Measurements from ENCODE around the gene OSBPL2. TPM values are rescaled to one million over a fixed set of nuclear protein-coding genes. Genes with fewer than 3 reads are reported as not detected.

OSBPL2 gene
- total RNA-seq, 4 donors from 2014 or later = 23.1 to 31.6 (median 27.1) TPM

DNA sequence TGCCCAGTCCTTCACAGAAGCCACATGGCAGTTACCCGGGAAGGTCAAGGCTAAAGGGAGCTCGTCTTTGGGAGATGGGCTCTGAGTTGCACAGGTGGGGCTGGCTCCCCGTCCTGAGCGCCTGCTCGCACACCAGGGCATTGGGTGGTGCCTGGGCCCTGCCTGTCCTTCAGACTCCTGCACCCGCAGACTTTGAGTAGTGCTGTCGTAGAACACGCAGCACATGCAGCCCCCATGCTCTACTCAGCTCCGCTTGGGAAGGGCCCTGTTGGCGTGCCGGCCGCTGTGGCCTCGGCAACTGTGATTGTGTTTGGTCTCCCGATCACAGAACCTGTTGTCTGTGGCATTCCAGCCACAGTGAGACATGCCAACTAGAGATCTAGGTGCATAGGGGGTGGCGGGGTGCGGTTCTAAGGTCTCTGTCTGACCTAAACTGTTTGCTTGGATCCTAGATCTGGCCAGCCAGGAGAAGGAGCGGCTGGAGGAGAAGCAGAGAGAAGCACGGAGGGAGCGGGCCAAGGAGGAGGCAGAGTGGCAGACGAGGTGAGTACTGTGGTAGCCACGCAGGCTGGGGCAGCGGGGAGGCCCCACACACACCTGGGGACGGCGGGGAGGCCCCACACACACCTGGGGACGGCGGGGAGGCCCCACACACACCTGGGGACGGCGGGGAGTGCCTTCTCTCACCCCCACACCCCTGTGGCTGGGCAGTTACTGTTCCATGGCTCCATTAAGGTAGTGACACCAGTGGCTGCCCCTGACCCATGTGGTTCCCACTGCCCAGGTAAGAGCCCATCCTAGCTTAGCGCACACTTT, 53.1 kb downstream of the OSBPL2 start:
- H3K4me1 ChIP-seq = no peaks in the 10 kb centered on the region
- DNase-seq (ENCODE audit: low spot score in 2 of 2) = no peak
- H3K4me3 ChIP-seq = no peak overlapping the region
- H3K9me3 ChIP-seq = no peaks in the 10 kb centered on the region
- H3K27ac ChIP-seq = no peak overlapping the region
- no peaks in the 10 kb centered on the region for H3K27me3 ChIP-seq
- WGBS, 2 donors = 95% methylated on average over 25 to 29 of the region's 29 CpGs
- TF ChIP-seq, protein P1, sequence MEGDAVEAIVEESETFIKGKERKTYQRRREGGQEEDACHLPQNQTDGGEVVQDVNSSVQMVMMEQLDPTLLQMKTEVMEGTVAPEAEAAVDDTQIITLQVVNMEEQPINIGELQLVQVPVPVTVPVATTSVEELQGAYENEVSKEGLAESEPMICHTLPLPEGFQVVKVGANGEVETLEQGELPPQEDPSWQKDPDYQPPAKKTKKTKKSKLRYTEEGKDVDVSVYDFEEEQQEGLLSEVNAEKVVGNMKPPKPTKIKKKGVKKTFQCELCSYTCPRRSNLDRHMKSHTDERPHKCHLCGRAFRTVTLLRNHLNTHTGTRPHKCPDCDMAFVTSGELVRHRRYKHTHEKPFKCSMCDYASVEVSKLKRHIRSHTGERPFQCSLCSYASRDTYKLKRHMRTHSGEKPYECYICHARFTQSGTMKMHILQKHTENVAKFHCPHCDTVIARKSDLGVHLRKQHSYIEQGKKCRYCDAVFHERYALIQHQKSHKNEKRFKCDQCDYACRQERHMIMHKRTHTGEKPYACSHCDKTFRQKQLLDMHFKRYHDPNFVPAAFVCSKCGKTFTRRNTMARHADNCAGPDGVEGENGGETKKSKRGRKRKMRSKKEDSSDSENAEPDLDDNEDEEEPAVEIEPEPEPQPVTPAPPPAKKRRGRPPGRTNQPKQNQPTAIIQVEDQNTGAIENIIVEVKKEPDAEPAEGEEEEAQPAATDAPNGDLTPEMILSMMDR (IDR thresholded peaks at IDR 0.05) = no peak
- TF ChIP-seq POLR2A (IDR thresholded peaks at IDR 0.05) = no peak
- TF ChIP-seq EP300 (IDR thresholded peaks at IDR 0.05) = no peak
- H3K36me3 ChIP-seq = peaks cover 6 to 95% (median 11%) of the 10 kb centered on the region in 3 donors

DNA sequence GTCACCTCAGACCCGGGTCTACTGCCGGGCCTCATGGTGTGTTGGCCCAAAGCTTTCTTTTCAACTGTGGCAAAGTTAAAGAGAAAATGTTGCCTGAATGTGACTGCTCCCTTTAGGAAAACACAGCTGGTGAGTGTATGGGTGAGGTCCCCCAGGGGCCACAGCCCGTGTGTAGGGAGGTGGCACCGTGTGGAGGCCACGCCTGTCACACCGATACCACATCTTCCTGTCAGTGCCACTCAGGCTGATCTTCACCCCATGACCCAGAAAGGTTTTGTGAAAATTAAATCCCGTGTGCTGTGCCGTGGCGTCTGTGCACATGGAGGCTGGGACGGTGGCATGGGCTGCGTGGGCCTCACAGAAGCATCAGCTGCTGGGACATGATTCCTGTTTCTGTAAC, 53.8 kb downstream of the OSBPL2 start:
- no peaks in the 10 kb centered on the region for H3K9me3 ChIP-seq
- H3K4me3 ChIP-seq = no peak overlapping the region
- peaks cover 6 to 95% (median 11%) of the 10 kb centered on the region in 3 donors for H3K36me3 ChIP-seq
- TF ChIP-seq, protein P1 (IDR thresholded peaks at IDR 0.05) = no peak
- TF ChIP-seq POLR2A (IDR thresholded peaks at IDR 0.05) (no peak), EP300 (IDR thresholded peaks at IDR 0.05) (no peak)
- no peaks in the 10 kb centered on the region for H3K27me3 ChIP-seq
- no peaks in the 10 kb centered on the region for H3K4me1 ChIP-seq
- no peak for DNase-seq (ENCODE audit: low spot score in 2 of 2)
- H3K27ac ChIP-seq = no peak overlapping the region
- WGBS, 2 donors = 82 to 88% methylated on average over 10 to 11 of the region's 11 CpGs

DNA sequence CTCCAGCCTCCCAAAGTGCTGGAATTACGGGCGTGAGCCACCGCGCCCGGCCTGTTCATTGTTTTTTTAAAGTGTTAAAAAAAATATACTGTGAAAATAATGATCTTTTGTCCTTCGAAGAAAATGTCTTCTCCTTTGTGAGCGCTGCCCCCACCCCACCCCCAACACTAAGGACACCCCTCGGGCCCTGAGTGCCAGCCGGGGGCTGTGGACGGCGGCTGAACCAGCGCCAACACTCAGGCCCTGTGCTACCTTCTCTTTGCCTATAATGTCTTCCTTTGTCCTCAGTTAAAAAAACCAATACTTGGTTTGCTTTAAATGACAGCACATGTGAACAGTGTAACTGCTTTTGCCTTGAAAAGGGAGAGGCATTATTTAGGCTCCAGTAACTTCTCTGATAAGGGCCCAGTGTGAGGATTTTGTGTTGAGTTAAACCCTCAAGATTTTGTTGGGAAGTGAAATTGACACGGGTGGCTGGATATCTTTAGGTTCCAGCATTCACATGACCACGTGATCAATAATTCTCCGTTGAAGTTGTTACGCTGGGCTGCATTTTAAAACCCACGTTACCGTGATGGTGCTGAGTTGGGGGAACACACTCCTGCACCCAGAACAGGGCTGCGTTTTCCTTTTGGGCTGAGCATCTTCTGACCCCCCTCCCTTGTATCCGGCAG, 54.9 kb downstream of the OSBPL2 start:
- H3K36me3 ChIP-seq = peaks cover 6 to 95% (median 11%) of the 10 kb centered on the region in 3 donors
- TF ChIP-seq EP300 (IDR thresholded peaks at IDR 0.05) = no peak
- TF ChIP-seq, protein P1 (IDR thresholded peaks at IDR 0.05) = no peak
- no peak for TF ChIP-seq POLR2A (IDR thresholded peaks at IDR 0.05)

DNA sequence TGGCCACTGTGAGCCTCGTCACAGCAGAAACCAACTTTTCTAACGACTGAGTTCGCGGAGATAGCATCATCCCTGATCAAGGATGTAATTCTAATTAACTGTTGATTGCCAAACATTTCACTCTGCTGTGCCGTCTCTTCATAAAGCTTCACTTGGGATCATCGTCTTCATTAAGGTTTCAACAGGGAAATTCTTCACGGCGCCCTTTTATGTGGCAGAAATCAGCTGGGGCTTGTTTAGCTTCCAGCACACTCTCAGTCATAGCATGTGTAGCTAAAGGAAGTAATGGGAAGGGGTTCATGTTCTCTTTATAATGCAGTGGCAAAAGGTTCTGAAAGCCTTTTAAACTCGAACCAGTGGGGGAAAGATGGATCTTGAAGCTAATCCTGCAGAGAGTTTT, 55.6 kb downstream of the OSBPL2 start:
- TF ChIP-seq POLR2A (IDR thresholded peaks at IDR 0.05) (no peak), EP300 (IDR thresholded peaks at IDR 0.05) (no peak)
- TF ChIP-seq, protein P1 (IDR thresholded peaks at IDR 0.05) = no peak
- no peaks in the 10 kb centered on the region for H3K9me3 ChIP-seq
- DNase-seq (ENCODE audit: low spot score in 2 of 2) = no peak
- H3K27me3 ChIP-seq = no peaks in the 10 kb centered on the region
- no peaks in the 10 kb centered on the region for H3K4me1 ChIP-seq
- H3K36me3 ChIP-seq = peaks cover 6 to 95% (median 11%) of the 10 kb centered on the region in 3 donors
- no peak overlapping the region for H3K27ac ChIP-seq
- 66 to 78% methylated on average over 9 of the region's 9 CpGs for WGBS, 2 donors
- H3K4me3 ChIP-seq = no peak overlapping the region

More for the DNA sequence above, 54.9 kb downstream of the OSBPL2 start:
- no peak overlapping the region for H3K27ac ChIP-seq
- DNase-seq (ENCODE audit: low spot score in 2 of 2) = no peak
- no peaks in the 10 kb centered on the region for H3K27me3 ChIP-seq
- H3K4me1 ChIP-seq = no peaks in the 10 kb centered on the region
- no peak overlapping the region for H3K4me3 ChIP-seq
- WGBS, 2 donors = 62 to 75% methylated on average over 20 of the region's 20 CpGs
- no peaks in the 10 kb centered on the region for H3K9me3 ChIP-seq

DNA sequence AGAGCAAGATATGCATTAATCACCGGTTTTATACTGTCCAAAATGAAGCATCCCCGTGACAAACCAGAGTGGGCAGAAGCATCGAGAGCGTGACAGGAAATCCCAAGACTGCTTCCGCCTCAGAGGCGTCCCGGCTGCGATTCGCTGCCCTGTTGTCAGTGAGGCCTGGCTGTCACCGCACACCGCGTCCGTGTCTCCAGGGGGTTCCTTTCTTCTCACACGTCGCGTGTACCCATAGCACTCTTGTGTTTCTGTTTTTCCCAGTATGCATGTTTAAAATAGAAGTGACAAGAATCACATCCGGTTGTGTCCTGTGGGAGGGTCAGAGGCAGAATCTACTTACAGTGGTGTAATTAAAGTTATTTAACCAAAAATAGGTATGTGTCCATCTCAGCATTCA, 56.2 kb downstream of the OSBPL2 start:
- no peaks in the 10 kb centered on the region for H3K27me3 ChIP-seq
- H3K27ac ChIP-seq = no peak overlapping the region
- H3K4me1 ChIP-seq = no peaks in the 10 kb centered on the region
- H3K4me3 ChIP-seq = no peak overlapping the region
- peaks cover 6 to 90% (median 11%) of the 10 kb centered on the region in 3 donors for H3K36me3 ChIP-seq
- TF ChIP-seq POLR2A (IDR thresholded peaks at IDR 0.05) = no peak
- TF ChIP-seq, protein P1 (IDR thresholded peaks at IDR 0.05) = no peak
- no peak for TF ChIP-seq EP300 (IDR thresholded peaks at IDR 0.05)
- DNase-seq (ENCODE audit: low spot score in 2 of 2) = no peak
- no peaks in the 10 kb centered on the region for H3K9me3 ChIP-seq
- WGBS, 2 donors = 83 to 86% methylated on average over 17 of the region's 17 CpGs
